K562 (cell line): Measurements from ENCODE around the gene GRK1. TPM values are rescaled to one million over a fixed set of nuclear protein-coding genes. Genes with fewer than 3 reads are reported as not detected.

ENCODE experiments used
- ATAC-seq: fragments of 200-7000 bp; cut with Tn5 transposase; 3 replicates; pipeline ENCODE4 v1.9.1; 2020; ENCODE audit warnings: moderate library complexity
- BruUV-seq: library from RNA; stranded (reverse); fragments of 400-500 nt; replicated peaks from 2 replicates; lab custom pipeline; 2021; lab: Mats Ljungman, UMichigan
- CTCF ChIA-PET: fragments of 300-600 bp; formaldehyde crosslinking; extraction: SDS; loops from one replicate; lab custom pipeline; 2021; ENCODE audit warnings: low intra/inter-chr PET ratio; lab: Yijun Ruan, JAX
- POLR2A ChIA-PET: fragments of 300-600, 350-650 bp; sonication (Branson Sonifier 250); formaldehyde crosslinking; extraction: SDS; loops from one replicate; lab custom pipeline; 2021; ENCODE audit warnings: antibody characterized with exemption, inconsistent platforms; lab: Yijun Ruan, JAX
- DNase-seq, 4 experiments: peaks; one replicate each; pipeline versions ENCODE4 v3.0.0 to v3.0.0-alpha.2; 2011 to 2018; ENCODE audit warnings: low spot score in 3 of 4, mixed read lengths in 3 of 4; ENCODE audit errors: extremely low read depth in 1 of 4
- FAIRE-seq: peaks from 2 replicates; lab custom pipeline; 2011; peaks lifted over from hg19 to GRCh38; lab: Jason Lieb, UNC
- H2AFZ ChIP-seq: 2 replicates; pipeline ENCODE4 v1.6.0; 2011; ENCODE audit warnings: low read depth, low read length, control low read depth, inconsistent platforms
- H3K27ac ChIP-seq: fragments of 200-600 bp; 3 replicates; pipeline ENCODE4 v1.8.0; 2011; ENCODE audit warnings: low read depth, mild to moderate bottlenecking, control low read depth, inconsistent platforms, low read length, moderate library complexity, mixed read lengths; ENCODE audit errors: extremely low read depth
- H3K27me3 ChIP-seq, 2 experiments: fragments of 300-600 bp in 1 of 2; 2 replicates in 1 of 2; 3 replicates in 1 of 2; pipeline versions ENCODE4 v1.6.0 to v1.8.0; 2011; ENCODE audit warnings: inconsistent platforms in 2 of 2, low read length in 2 of 2, mild to moderate bottlenecking in 1 of 2, mixed read lengths in 1 of 2, moderate library complexity in 1 of 2; ENCODE audit not compliant: control insufficient read depth in 2 of 2, insufficient read depth in 2 of 2
- H3K36me3 ChIP-seq: fragments of 300-600 bp; 3 replicates; pipeline ENCODE4 v1.8.0; 2011; ENCODE audit warnings: mild to moderate bottlenecking, low read length, inconsistent platforms; ENCODE audit not compliant: control insufficient read depth, insufficient read depth
- H3K4me1 ChIP-seq, 2 experiments: fragments of 200-600 bp in 1 of 2; replicated peaks in 1 of 2; 2 replicates in 1 of 2; 3 replicates in 1 of 2; pipeline versions ENCODE4 v1.5.1 to v1.8.0; 2011; ENCODE audit warnings: inconsistent platforms in 2 of 2, low read length in 2 of 2, mild to moderate bottlenecking in 1 of 2, mixed read lengths in 1 of 2, moderate library complexity in 1 of 2; ENCODE audit not compliant: control insufficient read depth in 2 of 2, insufficient read depth in 2 of 2
- H3K4me2 ChIP-seq: 2 replicates; pipeline ENCODE4 v1.6.1; 2011; ENCODE audit warnings: low read length, control low read depth, inconsistent platforms, mixed read lengths; ENCODE audit not compliant: insufficient read depth
- H3K4me3 ChIP-seq: fragments of 200-600 bp; sonication (generic), shearing (Covaris generic); 2 replicates; pipeline ENCODE4 v1.5.1; 2016; ENCODE audit warnings: control low read depth, inconsistent platforms
- H3K79me2 ChIP-seq: fragments of 200-600 bp; 3 replicates; pipeline ENCODE4 v1.8.0; 2011; ENCODE audit warnings: low read length, inconsistent platforms; ENCODE audit not compliant: control insufficient read depth, insufficient read depth
- H3K9ac ChIP-seq, 2 experiments: 2 replicates each; pipeline versions ENCODE4 v1.6.0 to v1.6.1; 2011; ENCODE audit warnings: low read depth in 2 of 2, low read length in 2 of 2, control low read depth in 1 of 2, inconsistent platforms in 1 of 2, mild to moderate bottlenecking in 1 of 2, mixed read lengths in 1 of 2; ENCODE audit not compliant: insufficient read depth in 1 of 2
- H3K9me1 ChIP-seq: one replicate; pipeline ENCODE4 v1.6.0; 2011; ENCODE audit warnings: inconsistent platforms, mild to moderate bottlenecking, low read length, moderate library complexity; ENCODE audit not compliant: control insufficient read depth, insufficient read depth
- H3K9me3 ChIP-seq: replicated peaks from 2 replicates; pipeline ENCODE4 v1.5.1; 2011; ENCODE audit warnings: low read depth, low read length, inconsistent platforms; ENCODE audit not compliant: control insufficient read depth, insufficient read depth
- H4K20me1 ChIP-seq: replicated peaks from 2 replicates; pipeline ENCODE4 v1.6.1; 2011; ENCODE audit warnings: low read length, inconsistent platforms, mixed read lengths; ENCODE audit not compliant: control insufficient read depth, insufficient read depth
- BMI1 ChIP-seq: fragments of 150-350 bp; IDR thresholded peaks from 2 replicates; pipeline ENCODE4 v1.6.1; 2014; ENCODE audit warnings: low read length
- DPF2 ChIP-seq: fragments of 450-650 bp; IDR thresholded peaks from 2 replicates; pipeline ENCODE4 v1.6.1; 2016
- IFI16 ChIP-seq: fragments of 250-450 bp; sonication (Bioruptor Pico); IDR thresholded peaks from 2 replicates; pipeline ENCODE4 v2.1.2; 2022; ENCODE audit warnings: mild to moderate bottlenecking, inconsistent platforms
- NUFIP1 ChIP-seq: fragments of 450-650 bp; IDR thresholded peaks from 2 replicates; pipeline ENCODE4 v1.6.1; 2018; ENCODE audit not compliant: partially characterized antibody
- POLR3A ChIP-seq: IDR thresholded peaks from 2 replicates; pipeline ENCODE4 v1.6.1; 2011; ENCODE audit warnings: borderline replicate concordance, mild to moderate bottlenecking, moderate library complexity; ENCODE audit not compliant: insufficient read length, insufficient read depth; ENCODE audit errors: extremely low read depth
- RHOXF2B ChIP-seq: fragments of 250-450 bp; sonication (Bioruptor Pico); conservative IDR thresholded peaks from 2 replicates; pipeline ENCODE4 v1.5.1; 2021
- SMAD4 ChIP-seq: fragments of 250-450 bp; sonication (Bioruptor Pico); conservative IDR thresholded peaks from 2 replicates; pipeline ENCODE4 v1.8.0; 2021; ENCODE audit warnings: inconsistent platforms, mild to moderate bottlenecking, moderate library complexity
- SOX6 ChIP-seq: fragments of 450-650 bp; IDR thresholded peaks from 2 replicates; pipeline ENCODE4 v1.6.1; 2014; ENCODE audit warnings: mild to moderate bottlenecking
- THAP7 ChIP-seq: fragments of 250-450 bp; sonication (Bioruptor Pico); IDR thresholded peaks from 2 replicates; pipeline ENCODE4 v1.5.0; 2021
- ZNF217 ChIP-seq: sonication (generic); formaldehyde crosslinking; IDR thresholded peaks from 2 replicates; pipeline ENCODE4 v1.8.0; 2022; ENCODE audit warnings: mild to moderate bottlenecking, missing genetic modification reagents
- ZNF512 ChIP-seq: IDR thresholded peaks from 2 replicates; pipeline ENCODE4 v1.6.1; 2016; ENCODE audit warnings: missing genetic modification characterization, missing compliant biosample characterization
- WGBS: fragments of 100-300 bp; shearing (Covaris generic); methylation state at CpG from one replicate; pipeline ENCODE4 v1.1.6; 2016; ENCODE audit warnings: low coverage, mixed read lengths; ENCODE audit not compliant: insufficient coverage; ENCODE audit errors: missing lambda C conversion rate; 5-methylcytosine and 5-hydroxymethylcytosine counted together
- in situ Hi-C: fragments of 300-500 bp; cut with MboI; formaldehyde crosslinking; loops from 4 replicates; pipeline ENCODE4 v1.15.0; 2018; ENCODE audit warnings: inconsistent platforms, mixed read lengths
- intact Hi-C: fragments of 100-400 bp; cut with micrococcal nuclease; formaldehyde crosslinking; loops from 2 replicates; pipeline ENCODE4 v1.14.2; 2022
- polyA plus RNA-seq, 8 experiments: library from polyadenylated mRNA; depleted of rRNA in 4 of 8; stranded (reverse) in 5 of 8; unstranded in 3 of 8; fragments of >200 nt; fragmentation: Nextera tagmentation in 2 of 8; fragmentation: Illumina TruSeq in 1 of 8; extraction: Ambion mirVana in 2 of 8; extraction: Trizol in 1 of 8; gene quantifications; 2 replicates each; pipeline versions ENCODE4 v1.2.1 to v1.2.3, GENCODE V29; 2011 to 2014; ENCODE audit warnings: inconsistent platforms in 1 of 8, missing spikeins in 1 of 8
- total RNA-seq, 7 experiments: library from RNA; depleted of rRNA in 6 of 7; stranded (reverse); fragments of >200 nt in 6 of 7; fragmentation: Illumina TruSeq in 2 of 7; extraction: Trizol in 2 of 7; gene quantifications; 2 replicates each; pipeline versions ENCODE4 v1.2.1 to v1.2.3, GENCODE V29; 2011 to 2021; ENCODE audit warnings: low replicate concordance in 1 of 7

Gene GRK1
- total and polyA plus RNA-seq, 9 of the 15 experiments (the other 6 are each of a cell fraction or from before 2014, with no cell fraction given), result 0.09 TPM; not detected in 8

- no peak for TF ChIP-seq ZNF512 (tag)
- TF ChIP-seq ZNF217 (CRISPR knock-in tag), result no peak
- no peak for TF ChIP-seq RHOXF2B (CRISPR knock-in tag)
These were observed 8.2 kb upstream of the GRK1 start (continued) for GRCh38 chr13:113658836-113659235.

GRCh38 chr13:113659337-113659736 lies 7.7 kb upstream of the GRK1 start:
- Histone ChIP-seq H3K4me3 (no peak overlapping the region), H2AFZ (no peak overlapping the region), H3K9me1 (no peaks in the 10 kb centered on the region), H3K9ac (no peak overlapping the region), H3K79me2 (no peaks in the 10 kb centered on the region), H3K9me3 (no peaks in the 10 kb centered on the region), H3K27ac (no peak overlapping the region), H3K4me1 (peaks cover 0 to 13% of the 10 kb centered on the region in 2 experiments; a peak in 2 of 5 replicates), H3K27me3 (peaks cover 23 to 55% of the 10 kb centered on the region in 2 experiments), H4K20me1 (no peaks in the 10 kb centered on the region; the same call in 1 of the 2 replicates), H3K4me2 (no peak overlapping the region), H3K36me3 (no peaks in the 10 kb centered on the region)
- WGBS, result 0% methylated on average over 6 of the region's 8 CpGs
- ChIA-PET POLR2A (no interaction called here), CTCF (no interaction called here)
- intact Hi-C loops, result no loop called here
- in situ Hi-C loops, result loop anchor here (5.0 to 10.0 kb wide), 2 partner anchors 143 to 255 kb away; no protein-coding TSS in a partner anchor
- no peak for DNase-seq
- no TSS peak for BruUV-seq
- no peak for ATAC-seq
- no peak for FAIRE-seq
- TF ChIP-seq THAP7 (CRISPR knock-in tag) (no peak), NUFIP1 (no peak), SOX6 (no peak), SMAD4 (CRISPR knock-in tag) (no peak), IFI16 (no peak), DPF2 (no peak), POLR3A (no peak), BMI1 (no peak)
